ENCODE data around the gene HM13. TPM values are rescaled to one million over a fixed set of nuclear protein-coding genes. Genes with fewer than 3 reads are reported as not detected.
A peak's percentile ranks its signal among the peaks of the same experiment; 100 is the strongest.

HM13 gene
- total and polyA plus RNA-seq, 2 of the 4 experiments (the other 2 are of a cell fraction): 53.2 to 203 TPM

DNA sequence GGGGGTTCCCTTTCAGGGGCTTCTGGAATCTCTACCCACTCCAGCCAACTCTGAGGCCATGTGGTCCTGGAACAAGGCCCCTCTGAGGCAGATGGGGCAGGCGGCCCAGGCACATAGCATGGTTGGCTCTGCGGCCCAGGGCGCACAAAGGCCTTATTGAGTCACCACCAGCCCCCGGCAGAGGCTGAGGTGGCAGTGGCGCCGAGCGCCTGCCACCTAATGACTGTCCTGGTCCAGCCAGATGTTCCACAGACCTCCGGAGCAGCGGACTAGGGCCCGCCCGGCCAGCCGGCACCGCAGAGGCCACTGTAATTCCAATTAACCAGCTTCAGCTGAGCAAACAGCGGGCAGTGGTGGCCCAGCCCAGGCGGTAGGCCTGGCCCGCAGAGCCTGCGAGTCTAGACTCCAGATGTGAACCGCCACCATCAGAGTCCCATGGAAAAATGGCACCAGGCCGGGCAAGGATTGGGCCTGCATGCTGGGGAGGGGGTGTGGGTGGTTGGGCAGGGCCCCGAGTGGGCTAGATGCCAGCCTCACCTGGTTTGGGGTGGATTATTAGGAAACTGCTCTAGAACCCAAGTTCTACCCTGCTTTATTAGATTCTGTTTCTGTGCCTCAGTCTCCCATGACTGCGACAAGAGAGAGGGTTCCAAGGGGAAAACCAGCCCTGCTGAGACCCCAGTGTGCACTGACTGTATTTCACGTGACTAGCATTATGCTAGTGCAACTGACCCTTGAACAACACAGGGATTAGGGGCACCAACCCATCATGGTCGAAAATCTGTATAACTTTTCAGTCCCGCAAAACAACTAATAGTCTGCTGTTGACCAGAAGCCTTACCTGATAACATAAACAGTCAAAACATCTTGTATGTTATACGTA, 56.7 kb downstream of the HM13 start (continued):
- TF ChIP-seq FOS (IDR thresholded peaks at IDR 0.05; ENCODE audit: low read depth, low read length) (no peak), SMC3 (IDR thresholded peaks at IDR 0.05; ENCODE audit: low read depth, low read length) (no peak)

DNA sequence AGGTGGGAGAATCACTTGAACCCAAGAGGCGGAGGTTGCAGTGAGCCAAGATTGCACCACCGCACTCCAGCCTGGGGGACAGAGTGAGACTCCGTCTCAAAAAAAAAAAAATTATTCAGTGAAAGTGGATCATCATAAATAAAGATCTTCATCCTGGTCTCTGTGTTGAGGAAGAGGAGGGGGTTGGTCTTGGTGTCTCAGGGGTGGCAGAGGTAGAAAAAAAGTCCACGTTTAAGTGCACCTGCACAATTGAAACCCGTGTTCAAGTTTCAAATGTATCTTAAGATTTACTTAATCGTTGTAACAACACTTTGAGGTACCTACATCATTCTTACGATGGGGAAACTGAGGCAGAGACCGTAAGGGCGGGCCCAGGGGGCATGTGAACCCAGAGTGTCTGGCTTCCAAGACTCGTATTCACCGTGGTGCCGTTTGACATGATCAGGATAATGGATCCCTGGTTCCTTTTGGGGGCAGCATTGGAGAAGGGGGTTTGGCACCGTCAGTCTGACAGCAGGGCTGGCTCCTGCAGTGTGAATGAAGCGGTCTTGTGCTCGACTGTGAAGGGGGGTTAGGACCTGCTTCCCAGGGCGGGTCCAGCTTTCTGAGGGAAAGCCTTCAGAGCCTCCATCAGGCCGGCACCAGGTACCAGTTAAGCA, 57.9 kb downstream of the HM13 start:
- Histone ChIP-seq H2BK20ac (ENCODE audit: low read depth, low read length) (peak overlapping the region; percentile 98), H2AK9ac (replicated peaks; ENCODE audit: low read depth, low read length, poor library complexity) (peak overlapping the region; percentile 99), H2BK15ac (ENCODE audit: low read depth, low read length) (peak overlapping the region; percentile 75), H2AK5ac (ENCODE audit: low read depth, low read length) (peak overlapping the region; percentile 87), H3K4me2 (ENCODE audit: low read depth, low read length) (peak overlapping the region; percentile 38), H3K14ac (replicated peaks; ENCODE audit: low read depth, low read length) (peak overlapping the region; percentile 98), H3K23ac (ENCODE audit: low read depth, low read length) (peak overlapping the region; percentile 100), H3K36me3 (ENCODE audit: control insufficient read depth, insufficient read depth, low read length) (peaks cover 8% of the 10 kb centered on the region), H2AFZ (replicated peaks; ENCODE audit: low read length, poor library complexity) (peak overlapping the region; percentile 94), H3K27ac (ENCODE audit: insufficient read depth, low read length) (peak overlapping the region; percentile 92), H3K79me1 (ENCODE audit: low read depth in 1 of 2, low read length in 2 of 2) (peaks cover 3 to 22% of the 10 kb centered on the region in 2 experiments; a peak in 3 of 4 replicates), H2BK120ac (ENCODE audit: low read depth, low read length) (peak overlapping the region; percentile 99), H4K91ac (ENCODE audit: insufficient read depth, low read depth, low read length) (peak overlapping the region; percentile 99), H3K4me1 (ENCODE audit: control insufficient read depth, insufficient read depth, low read length) (peaks cover 27% of the 10 kb centered on the region), H3K18ac (ENCODE audit: low read depth, low read length) (peak overlapping the region; percentile 62), H3K4me3 (ENCODE audit: insufficient read depth, low read depth, low read length) (no peak overlapping the region), H3K27me3 (ENCODE audit: control insufficient read depth, insufficient read depth, low read length) (no peaks in the 10 kb centered on the region), H4K5ac (ENCODE audit: low read depth, low read length) (peak overlapping the region; percentile 68), H2BK5ac (ENCODE audit: low read depth, low read length, poor library complexity, severe bottlenecking) (peak overlapping the region; percentile 96), H3K9me1 (ENCODE audit: insufficient read depth, low read length) (peaks cover 8% of the 10 kb centered on the region; the same call in 1 of the 2 replicates), H4K8ac (ENCODE audit: low read depth in 2 of 2, low read length in 2 of 2) (peak overlapping the region; percentile 77 to 99), H3K9me3 (ENCODE audit: control insufficient read depth, insufficient read depth, low read length) (no peaks in the 10 kb centered on the region), H4K20me1 (ENCODE audit: insufficient read depth, low read length) (no peaks in the 10 kb centered on the region; the same call in 1 of the 2 replicates), H3K56ac (ENCODE audit: extremely low read depth, insufficient read depth, low read length) (peak overlapping the region; percentile 86), H3K4ac (ENCODE audit: low read depth, low read length) (peak overlapping the region; percentile 99), H3K9ac (ENCODE audit: low read depth, low read length) (peak overlapping the region; percentile 58)
- no TSS peak for BruUV-seq (replicated peaks)
- no peak for DNase-seq
- WGBS, 2 experiments (ENCODE audit: extremely low coverage in 2 of 2, insufficient read length in 1 of 2): 17% methylated on average over 9 of the region's 17 CpGs; no CpG with 5 or more reads in 1 of the 2 experiments
- CTCF ChIA-PET: interaction anchor here (1.4 to 4.7 kb wide), 4 partner anchors 9 to 40 kb away, joined by 4 to 71 read pairs (median 18); no protein-coding TSS in a partner anchor
- peak; percentile 6; the same call in 1 of the 2 replicates for ATAC-seq (ENCODE audit: low read depth)
- intact Hi-C loops (cut with micrococcal nuclease): loop anchor here (1.0 kb wide), 1 partner anchor 33 kb away; the partner anchor contains the start of gene ID1
- in situ Hi-C loops (cut with MboI; ENCODE audit: low sequenced_read_pairs): no loop called here
- POLR2A ChIA-PET (ENCODE audit: unreplicated experiment): interaction anchor here (1.1 kb wide), 1 partner anchor 33 kb away, joined by 6 read pairs; the partner anchor contains the start of gene ID1
- TF ChIP-seq RFX5 (IDR thresholded peaks at IDR 0.05; ENCODE audit: low read depth, low read length) (no peak), BHLHE40 (IDR thresholded peaks at IDR 0.05; ENCODE audit: low read depth, low read length) (no peak), POLR2A (IDR thresholded peaks at IDR 0.05; ENCODE audit: low read depth, low read length) (no peak), FOS (IDR thresholded peaks at IDR 0.05; ENCODE audit: low read depth, low read length) (no peak), RAD21 (IDR thresholded peaks at IDR 0.05; ENCODE audit: low read length) (no peak), MAFK (IDR thresholded peaks at IDR 0.05; ENCODE audit: low read depth, low read length) (no peak)
- TF ChIP-seq, protein P1, sequence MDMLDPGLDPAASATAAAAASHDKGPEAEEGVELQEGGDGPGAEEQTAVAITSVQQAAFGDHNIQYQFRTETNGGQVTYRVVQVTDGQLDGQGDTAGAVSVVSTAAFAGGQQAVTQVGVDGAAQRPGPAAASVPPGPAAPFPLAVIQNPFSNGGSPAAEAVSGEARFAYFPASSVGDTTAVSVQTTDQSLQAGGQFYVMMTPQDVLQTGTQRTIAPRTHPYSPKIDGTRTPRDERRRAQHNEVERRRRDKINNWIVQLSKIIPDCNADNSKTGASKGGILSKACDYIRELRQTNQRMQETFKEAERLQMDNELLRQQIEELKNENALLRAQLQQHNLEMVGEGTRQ (IDR thresholded peaks at IDR 0.05; ENCODE audit: low read depth, low read length): no peak
- dilution Hi-C loops (cut with HindIII; ENCODE audit: low sequenced_read_pairs, unreplicated experiment): no loop called here

Data from IMR-90 (cell line).